Ascending aorta (tissue), 2 donors: ENCODE measurements around the gene TMEM151B. TPM values are rescaled to one million over a fixed set of nuclear protein-coding genes. Genes with fewer than 3 reads are reported as not detected.

Experiments used
- DNase-seq, 2 donors: peaks; one replicate each; pipeline ENCODE4 v3.0.0-alpha.2; 2019; ENCODE audit warnings: low spot score in 2 of 2
- H3K27ac ChIP-seq, 2 donors: fragments of 200-600 bp; sonication (generic); one replicate each; pipeline ENCODE4 v1.5.1; 2016 to 2017; ENCODE audit warnings: mild to moderate bottlenecking in 1 of 2
- H3K27me3 ChIP-seq: fragments of 200-600 bp; sonication (generic); one replicate; pipeline ENCODE4 v1.5.1; 2017
- H3K36me3 ChIP-seq, 2 donors: fragments of 200-600 bp; sonication (generic); one replicate each; pipeline ENCODE4 v1.5.1; 2016
- H3K4me1 ChIP-seq, 2 donors: fragments of 200-600 bp; sonication (generic); one replicate each; pipeline ENCODE4 v1.5.1; 2016 to 2017; ENCODE audit warnings: mild to moderate bottlenecking in 1 of 2
- H3K4me3 ChIP-seq, 2 donors: fragments of 200-600 bp; sonication (generic); one replicate each; pipeline ENCODE4 v1.5.1; 2016 to 2017; ENCODE audit warnings: mild to moderate bottlenecking in 1 of 2
- H3K9me3 ChIP-seq, 2 donors: fragments of 200-600 bp; sonication (generic); one replicate each; pipeline ENCODE4 v1.5.1; 2016
- CTCF ChIP-seq, 3 experiments: fragments of 200-600 bp in 2 of 3; fragments of 450-650 bp in 1 of 3; sonication (generic) in 2 of 3; IDR thresholded peaks; one replicate each; pipeline ENCODE4 v1.5.1; 2016 to 2019; ENCODE audit warnings: antibody characterized with exemption in 3 of 3, mild to moderate bottlenecking in 1 of 3, moderate library complexity in 1 of 3
- intact Hi-C: fragments of 100-400 bp; cut with DNase I; formaldehyde crosslinking; loops from one replicate; pipeline ENCODE4 v1.15.1; 2023
- total RNA-seq: library from RNA; depleted of rRNA; stranded (reverse); fragments of >200 nt; gene quantifications from one replicate; pipeline ENCODE4 v1.1.0, GENCODE V29; 2016

Gene TMEM151B
- total RNA-seq, 1 donor from 2014 or later: not detected

DNA sequence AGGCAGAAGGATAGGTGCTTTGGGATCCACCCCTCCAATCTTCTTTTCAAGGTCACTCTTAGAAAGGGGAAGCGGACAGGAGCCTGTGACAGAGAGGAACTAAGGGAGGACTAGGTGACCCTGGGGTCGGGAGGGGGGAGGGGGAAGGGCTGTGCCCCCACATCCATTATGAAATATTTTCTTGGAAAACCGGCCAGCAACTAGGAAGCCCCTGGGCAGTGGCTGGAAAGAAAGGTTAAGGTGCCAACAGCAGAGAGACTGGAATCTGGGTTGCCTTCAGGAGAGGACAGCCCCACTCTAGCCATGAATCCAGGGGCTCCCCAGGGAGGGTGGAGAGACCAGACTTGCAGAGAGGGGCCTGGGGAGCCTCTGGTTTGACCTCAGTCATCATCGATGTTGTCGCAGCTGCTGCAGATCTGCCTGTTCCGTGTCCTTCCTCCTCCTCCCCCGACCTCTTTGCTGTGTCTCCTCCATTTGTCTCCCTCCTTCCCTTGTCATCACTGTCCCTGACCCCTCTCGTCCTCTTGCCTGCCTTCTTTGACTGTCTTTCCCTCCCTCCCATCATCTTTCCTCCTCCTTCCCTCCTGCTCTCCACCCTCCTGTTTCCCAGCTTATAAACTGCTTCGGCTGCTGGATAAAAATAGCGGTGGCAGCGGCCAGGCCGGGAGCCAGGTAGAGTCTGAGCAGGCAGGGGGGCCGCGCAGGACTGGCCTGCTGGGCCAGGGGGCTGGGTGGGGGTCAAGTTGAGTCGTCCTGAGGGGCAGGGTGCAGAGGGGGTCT lies 43.7 kb upstream of the TMEM151B start:
- Histone ChIP-seq H3K36me3 (peaks cover 24 to 35% of the 10 kb centered on the region in 2 donors), H3K9me3 (no peaks in the 10 kb centered on the region), H3K4me3 (peak overlapping the region; percentile 35 to 94), H3K27ac (peak overlapping the region; percentile 95 to 99), H3K27me3 (no peaks in the 10 kb centered on the region), H3K4me1 (peaks cover 40 to 51% of the 10 kb centered on the region in 2 donors)
- no peak for TF ChIP-seq CTCF (IDR thresholded peaks at IDR 0.05)
- intact Hi-C loops: no loop called here
- DNase-seq: no peak

- Histone ChIP-seq H3K27ac (peak overlapping the region; percentile 95 to 99), H3K4me3 (peak overlapping the region; percentile 35 to 94)
- no peak for TF ChIP-seq CTCF (IDR thresholded peaks at IDR 0.05)
Observed at GRCh38 chr6:44227148-44227793, 43.0 kb upstream of the TMEM151B start.

DNA sequence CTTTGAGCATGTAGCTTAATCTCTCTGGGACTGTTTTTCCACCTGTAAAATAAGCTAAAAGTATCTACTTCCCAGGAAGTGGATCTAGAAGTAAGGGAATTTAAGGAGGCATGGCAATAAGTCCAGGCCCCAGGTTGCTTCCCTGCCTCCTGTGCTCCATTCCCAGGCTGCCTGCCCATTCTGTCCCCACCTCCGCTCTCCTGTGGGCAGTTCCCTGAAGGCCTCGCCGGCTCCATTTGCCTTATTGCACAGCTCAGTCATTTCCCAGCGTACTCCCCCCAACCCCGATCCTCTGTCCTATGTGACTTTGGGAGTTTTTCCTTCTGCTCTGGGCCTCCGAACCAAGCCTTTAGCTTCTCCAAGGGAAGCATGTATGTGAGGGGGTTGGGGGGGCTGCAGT lies 42.2 kb upstream of the TMEM151B start:
- H3K4me3 ChIP-seq: no peak overlapping the region

More at GRCh38 chr6:44227148-44227793, 43.0 kb upstream of the TMEM151B start:
- DNase-seq: no peak
- Histone ChIP-seq H3K36me3 (peaks cover 31 to 43% of the 10 kb centered on the region in 2 donors), H3K9me3 (no peaks in the 10 kb centered on the region), H3K4me1 (peaks cover 36 to 48% of the 10 kb centered on the region in 2 donors), H3K27me3 (no peaks in the 10 kb centered on the region)
- intact Hi-C loops: no loop called here

GRCh38 chr6:44228433-44228832 lies 41.8 kb upstream of the TMEM151B start:
- peak in 1 of 2 donors; percentile 45 for DNase-seq
- Histone ChIP-seq H3K36me3 (peaks cover 38 to 54% of the 10 kb centered on the region in 2 donors), H3K9me3 (no peaks in the 10 kb centered on the region), H3K4me1 (peaks cover 42 to 53% of the 10 kb centered on the region in 2 donors), H3K27me3 (no peaks in the 10 kb centered on the region), H3K27ac (peak overlapping the region; percentile 95 to 99), H3K4me3 (no peak overlapping the region)
- intact Hi-C loops: no loop called here
- TF ChIP-seq CTCF (IDR thresholded peaks at IDR 0.05): no peak

More for the DNA sequence above, 42.2 kb upstream of the TMEM151B start:
- no peak for DNase-seq
- Histone ChIP-seq H3K27me3 (no peaks in the 10 kb centered on the region), H3K36me3 (peaks cover 37 to 50% of the 10 kb centered on the region in 2 donors), H3K27ac (peak overlapping the region; percentile 95 to 99), H3K9me3 (no peaks in the 10 kb centered on the region), H3K4me1 (peaks cover 38 to 49% of the 10 kb centered on the region in 2 donors)
- TF ChIP-seq CTCF (IDR thresholded peaks at IDR 0.05): no peak
- intact Hi-C loops: no loop called here

- no peaks in the 10 kb centered on the region for H3K27me3 ChIP-seq
- DNase-seq: peak in 1 of 2 donors; percentile 42
- H3K36me3 ChIP-seq: peaks cover 38 to 56% of the 10 kb centered on the region in 2 donors
- peak overlapping the region; percentile 95 to 99 for H3K27ac ChIP-seq
- no peaks in the 10 kb centered on the region for H3K9me3 ChIP-seq
- no peak overlapping the region for H3K4me3 ChIP-seq
- no peak for TF ChIP-seq CTCF (IDR thresholded peaks at IDR 0.05)
- intact Hi-C loops: no loop called here
- H3K4me1 ChIP-seq: peaks cover 42 to 57% of the 10 kb centered on the region in 2 donors
Observed at GRCh38 chr6:44228836-44229235, 41.4 kb upstream of the TMEM151B start.
